Hindlimb muscle (tissue), 1 donor: Measurements from ENCODE around the gene CAPN9. TPM values are rescaled to one million over a fixed set of nuclear protein-coding genes. Genes with fewer than 3 reads are reported as not detected.
"Not testable (repeated sequence)": the region's sequence is repeated elsewhere in the genome, so short reads cannot be mapped to it uniquely, and the experiment has no call there.

Experiments
- DNase-seq: peaks from one replicate; pipeline ENCODE4 v3.0.0-alpha.2; 2013
- polyA plus RNA-seq: library from polyadenylated mRNA; unstranded; fragments of 120-200 nt; gene quantifications from one replicate; pipeline ENCODE4 v1.2.1, GENCODE V29; 2013; ENCODE audit not compliant: insufficient read length

CAPN9 gene
- polyA plus RNA-seq, 1 donor = 0.57 TPM

DNA sequence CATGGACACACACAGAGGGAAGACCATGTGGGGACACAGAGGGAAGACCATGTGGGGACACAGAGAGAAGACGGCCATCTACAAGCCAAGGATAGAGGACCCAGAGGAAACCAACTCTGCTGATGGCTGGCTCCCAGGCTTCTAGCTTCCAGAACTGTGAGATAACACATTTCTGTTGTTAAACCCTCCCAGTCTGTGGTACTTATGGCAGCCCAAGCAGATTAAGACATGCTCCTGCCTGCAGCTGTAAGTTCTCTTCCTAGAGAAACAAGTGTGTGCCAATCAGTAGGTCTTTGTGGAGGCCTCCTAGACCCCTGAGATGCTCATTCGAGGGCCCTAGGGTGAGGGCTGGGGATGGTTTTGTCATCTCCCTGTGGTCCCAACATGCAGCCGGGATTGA, 35.9 kb upstream of the CAPN9 start:
- no peak for DNase-seq

DNA sequence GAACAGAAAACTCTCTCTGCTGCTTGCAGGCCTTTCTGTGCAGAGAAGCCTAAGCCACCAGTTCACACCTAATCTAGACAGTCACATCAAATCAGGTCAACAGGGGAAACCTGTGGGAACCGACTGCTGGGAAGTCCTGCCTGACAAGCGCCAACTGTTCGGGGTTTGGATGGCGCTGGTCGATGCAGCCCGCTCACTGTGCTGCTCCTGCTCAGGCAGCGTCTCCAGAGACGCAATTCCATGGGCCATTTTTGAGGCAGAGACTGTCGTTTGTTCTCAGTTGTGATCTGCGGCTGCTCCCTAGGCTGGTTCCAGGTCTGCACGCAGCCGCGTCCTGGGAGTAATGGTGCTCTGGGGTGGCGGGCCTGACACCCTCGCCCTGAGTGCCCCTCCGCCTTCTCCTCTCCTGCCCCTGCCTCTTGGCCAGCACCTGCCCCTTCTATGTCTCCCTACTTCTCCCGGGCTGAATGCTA, 34.7 kb upstream of the CAPN9 start:
- no peak for DNase-seq

DNA sequence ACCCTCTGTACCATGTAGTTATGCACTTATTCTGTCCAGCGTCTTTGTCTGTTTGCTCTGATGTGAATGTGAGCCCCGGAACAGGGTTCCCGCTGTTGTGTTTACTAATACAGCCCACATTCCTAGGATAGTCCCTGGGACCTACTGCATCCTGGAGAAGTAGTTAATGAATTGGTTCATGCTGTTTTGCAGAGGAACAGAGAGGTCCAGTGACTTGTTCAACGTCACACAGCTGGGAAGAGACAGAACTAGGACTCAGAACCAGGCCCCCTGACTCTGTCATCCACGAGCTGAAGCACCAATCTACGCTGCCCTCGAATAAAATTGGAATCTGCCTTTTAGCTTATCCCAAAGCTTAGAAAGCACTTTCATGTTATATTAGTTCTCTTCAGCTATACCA, 34.0 kb upstream of the CAPN9 start:
- no peak for DNase-seq

DNA sequence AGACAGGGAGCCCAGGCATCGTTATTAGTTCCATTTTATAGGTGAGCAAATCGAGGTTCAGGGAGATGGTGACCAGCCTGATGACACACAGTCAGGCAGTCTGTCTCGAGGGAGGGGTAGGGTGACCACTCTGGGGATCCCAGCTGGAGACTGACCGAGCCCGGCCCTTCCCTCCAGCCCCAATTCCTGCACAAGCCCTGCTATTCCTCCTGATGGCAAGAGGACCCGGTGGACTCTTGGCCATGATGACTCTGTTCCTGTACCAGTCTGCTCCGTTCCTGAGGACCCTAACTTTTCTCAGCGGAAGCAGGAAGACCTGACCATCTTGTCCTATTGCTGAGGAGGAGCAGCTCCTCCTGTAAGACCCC, 33.7 kb upstream of the CAPN9 start:
- no peak for DNase-seq

DNA sequence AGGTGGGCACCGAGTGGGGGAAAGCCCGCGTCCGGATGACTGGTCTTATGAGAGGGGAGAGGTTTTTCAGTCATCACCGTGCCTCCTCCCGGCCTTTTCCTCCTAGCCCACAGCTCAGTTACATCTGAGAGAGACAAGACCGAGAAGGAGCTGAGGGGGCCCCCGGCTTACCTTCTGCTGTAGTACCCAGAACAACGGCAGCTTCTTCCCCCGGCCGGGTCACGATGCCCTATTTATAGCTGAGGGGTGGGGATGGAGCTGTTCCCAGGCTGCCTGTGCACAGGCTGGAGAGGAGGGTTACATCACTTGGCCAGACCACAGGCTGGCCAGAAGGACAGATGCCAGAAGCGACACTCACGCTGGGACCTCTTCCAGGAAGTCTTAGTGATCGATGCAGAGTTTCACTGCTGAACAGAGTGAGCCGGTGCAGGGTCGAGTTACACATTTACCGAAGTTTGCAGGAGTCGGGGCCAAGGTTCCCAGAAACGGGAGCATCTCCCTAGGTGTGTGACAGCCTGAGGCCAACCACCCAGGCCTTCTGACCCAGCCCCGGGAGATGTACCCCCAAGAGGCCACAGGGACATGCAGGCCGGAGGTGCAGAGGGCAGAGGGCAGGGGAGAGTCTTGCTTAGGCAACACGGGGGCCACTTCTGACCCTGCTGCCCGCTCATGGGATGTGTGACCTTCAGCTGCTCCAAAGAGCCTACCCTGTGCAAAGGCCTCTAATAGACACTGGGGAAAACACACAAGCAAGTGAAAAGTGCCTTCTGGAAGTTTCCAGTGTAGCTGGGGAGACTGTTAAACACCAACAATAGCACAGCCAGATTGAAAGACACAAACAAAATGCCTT, 33.0 kb upstream of the CAPN9 start, which contains the start of gene AGT:
TSS of gene AGT (minus strand) at position 208 of the 850 bp plus-strand sequence. CDS start 3,299 bp downstream, outside the sequence.
- DNase-seq = peak; percentile 77

DNA sequence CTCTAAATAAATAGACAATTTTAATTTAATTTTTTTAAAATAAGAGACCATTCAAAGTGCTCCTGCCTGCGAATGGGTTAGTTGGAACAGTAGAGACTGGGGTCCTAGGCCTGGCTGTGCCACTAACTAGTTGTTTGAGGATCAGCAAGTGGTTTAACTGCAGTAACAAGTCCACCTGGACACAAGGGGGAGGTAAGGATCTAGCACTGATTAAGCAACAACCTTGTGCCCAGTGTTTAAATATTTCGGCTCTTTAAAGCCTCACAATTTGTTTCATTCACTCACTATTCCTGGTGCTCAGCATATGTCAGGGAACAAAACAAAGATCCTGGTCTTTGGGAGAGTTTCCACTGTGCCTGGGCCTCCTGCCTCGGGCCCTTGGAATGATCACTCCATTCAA, 31.7 kb upstream of the CAPN9 start:
- no peak for DNase-seq

DNA sequence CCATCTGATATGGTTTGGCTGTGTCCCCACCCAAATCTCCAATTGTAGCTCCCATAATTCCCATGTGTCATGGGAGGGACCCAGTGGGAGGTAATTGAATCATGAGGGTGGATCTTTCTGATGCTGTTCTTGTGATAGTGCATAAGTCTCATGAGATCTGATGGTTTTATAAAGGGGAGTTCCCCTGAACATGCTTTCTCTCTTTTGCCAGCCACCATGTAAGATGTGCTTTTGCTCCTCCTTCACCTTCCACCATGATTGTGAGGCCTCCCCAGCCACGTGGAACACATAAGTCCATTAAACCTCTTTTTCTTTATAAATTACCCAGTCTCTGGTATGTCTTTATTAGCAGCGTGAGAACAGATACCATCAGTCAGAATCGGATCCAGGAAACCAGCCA, 30.7 kb upstream of the CAPN9 start:
- DNase-seq = not testable (repeated sequence)

DNA sequence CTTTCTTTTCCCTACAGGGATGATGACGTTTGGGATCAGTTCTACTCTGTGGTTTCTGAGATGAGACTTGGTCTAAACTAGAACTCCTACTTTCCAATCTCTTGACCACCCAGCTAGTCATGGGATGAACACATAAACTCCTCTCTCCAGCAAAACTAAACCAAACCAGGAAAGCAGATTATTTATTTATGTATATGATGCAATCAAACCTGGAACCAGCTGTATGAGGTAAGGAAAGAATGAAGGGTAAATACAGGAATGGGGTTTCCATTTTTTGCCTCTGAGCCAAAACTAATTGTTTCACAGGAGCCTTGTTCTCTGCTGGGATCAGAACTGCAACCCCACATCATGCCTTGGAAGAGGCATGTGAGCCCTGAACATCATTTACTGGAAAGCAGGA, 29.9 kb upstream of the CAPN9 start:
- no peak for DNase-seq

DNA sequence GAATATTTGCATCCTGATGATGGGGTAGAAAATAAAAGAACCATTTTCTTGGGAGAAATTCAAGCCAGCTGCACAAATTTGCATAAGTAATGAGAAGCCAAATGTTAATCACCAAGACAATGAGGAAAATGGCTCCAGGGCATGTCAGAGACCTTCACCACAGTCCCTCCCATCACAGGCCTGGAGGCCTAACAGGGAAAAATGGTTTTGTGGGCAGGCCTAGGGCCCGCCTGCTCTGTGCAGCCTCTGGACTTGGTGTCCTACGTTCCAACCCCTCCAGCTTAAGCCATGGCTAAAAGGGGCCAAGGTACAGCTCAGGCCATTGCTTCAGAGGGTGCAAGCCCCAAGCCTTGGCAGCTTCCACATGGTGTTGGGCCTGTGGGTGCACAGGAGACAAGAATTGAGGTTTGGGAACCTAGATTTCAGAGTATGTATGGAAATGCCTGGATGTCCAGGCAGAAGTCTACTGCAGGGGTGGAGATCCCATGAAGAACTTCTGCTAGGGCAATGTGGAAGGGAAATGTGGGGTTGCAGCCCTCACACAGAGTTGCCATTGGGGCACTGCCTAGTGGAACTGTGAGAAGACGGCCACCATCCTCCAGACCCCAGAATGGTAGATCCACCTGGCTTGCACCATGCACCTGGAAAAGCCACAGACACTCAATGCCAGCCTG, 25.2 kb upstream of the CAPN9 start:
- DNase-seq = not testable (repeated sequence)

DNA sequence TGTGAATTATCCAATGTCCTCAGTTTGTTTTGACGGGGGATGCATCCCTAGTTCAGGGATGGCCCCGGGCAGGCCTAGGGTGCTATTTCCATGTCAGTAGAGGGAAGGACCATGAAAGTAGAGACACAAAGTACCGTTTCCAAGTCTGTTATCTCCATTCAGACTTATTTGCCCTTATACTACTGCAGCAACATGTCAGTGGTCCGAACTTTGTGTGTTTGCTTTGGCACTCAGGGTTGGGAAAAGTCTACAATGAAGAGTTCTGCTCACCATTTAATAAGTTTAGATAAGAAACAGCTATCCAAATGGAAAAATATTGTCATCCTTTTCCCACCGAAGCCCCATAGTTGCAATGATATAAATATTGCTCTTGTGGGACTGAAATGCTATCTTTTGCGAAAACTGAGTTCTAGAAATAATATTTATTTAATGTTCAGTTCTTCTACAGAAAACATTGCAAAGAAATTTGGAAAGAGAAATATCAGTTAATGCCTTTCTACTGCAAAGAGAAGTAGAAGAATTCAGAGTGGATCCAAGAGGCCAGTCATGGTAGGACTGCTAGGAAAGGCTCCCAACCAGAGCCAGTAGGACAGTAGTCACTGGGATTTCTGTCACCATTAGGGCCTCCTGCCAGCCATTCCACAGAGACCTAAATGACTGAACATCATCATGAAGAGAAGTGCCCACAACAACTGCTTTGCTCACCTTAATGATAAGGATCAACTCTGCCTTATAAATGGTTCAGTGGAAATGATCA, 21.8 kb upstream of the CAPN9 start:
- DNase-seq = no peak

DNA sequence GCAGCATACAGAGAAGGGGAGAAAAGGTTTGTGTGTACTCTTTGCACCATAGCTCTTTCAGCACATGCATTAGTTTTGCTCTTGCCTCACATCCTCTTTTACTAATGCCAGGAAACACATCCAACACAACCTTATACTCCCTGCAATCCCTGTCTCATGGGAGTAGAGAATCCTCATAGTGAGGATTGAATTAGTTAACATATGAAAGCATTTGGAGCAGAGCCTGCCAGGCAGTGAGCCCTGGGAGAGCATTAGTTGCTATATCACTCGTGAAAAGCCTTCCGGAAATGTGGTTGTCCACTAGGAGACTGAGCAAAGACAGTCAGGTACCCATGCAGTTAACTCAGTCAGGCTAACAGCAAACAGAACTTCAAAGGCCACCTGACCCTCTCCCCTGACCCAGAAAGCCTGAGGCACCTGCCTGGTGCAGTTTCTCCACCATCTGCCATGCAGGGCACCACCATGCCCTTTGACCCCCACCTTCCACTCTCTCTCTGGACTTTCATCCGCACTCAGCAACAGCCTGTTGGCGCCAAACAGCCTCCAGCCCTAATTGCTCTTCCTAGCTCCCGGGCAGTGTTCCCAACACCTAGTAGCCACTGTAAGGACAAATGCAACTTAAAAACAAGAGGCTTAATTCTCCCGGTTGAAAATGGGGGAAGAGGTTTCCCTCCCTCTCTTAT, 18.3 kb upstream of the CAPN9 start:
- DNase-seq = no peak

DNA sequence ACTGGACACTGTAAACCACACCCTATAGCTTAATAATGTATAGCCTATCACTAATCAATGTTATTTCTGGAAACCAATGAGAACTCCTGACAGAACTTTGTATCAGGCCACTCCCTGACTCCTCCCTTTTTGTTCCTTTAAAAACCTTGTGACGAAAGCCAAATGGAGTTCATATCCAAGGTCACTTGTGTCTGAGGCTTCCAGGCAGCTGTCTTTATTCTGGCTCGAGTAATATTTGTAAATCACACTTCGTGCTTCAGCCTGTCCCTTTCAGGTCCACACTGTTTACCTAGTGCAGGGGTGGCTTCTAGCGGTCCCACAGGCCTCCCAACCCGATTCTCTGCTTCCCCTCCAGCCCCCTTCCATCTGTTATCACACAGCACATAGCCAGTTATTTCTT, 16.2 kb upstream of the CAPN9 start:
- no peak for DNase-seq

DNA sequence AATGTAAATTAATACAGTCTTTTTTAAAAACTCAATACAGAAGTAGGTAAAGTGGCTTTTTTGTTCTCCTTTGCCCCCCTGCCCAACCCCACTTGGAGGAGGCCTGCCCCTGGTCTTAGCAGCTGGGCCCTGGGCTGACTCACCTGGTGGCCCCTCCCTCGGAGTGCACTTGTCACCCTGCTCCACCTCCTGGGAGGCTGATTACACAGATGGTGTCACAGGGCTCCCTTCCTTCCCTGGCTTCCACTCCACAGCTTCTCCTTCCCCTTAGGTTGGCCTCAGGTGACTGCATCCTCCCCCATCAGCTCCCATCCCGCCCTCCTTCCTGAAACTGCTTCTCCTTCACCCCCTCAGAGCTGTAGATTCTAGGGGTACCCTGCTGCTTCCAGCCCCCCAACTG, 11.7 kb upstream of the CAPN9 start:
- no peak for DNase-seq

DNA sequence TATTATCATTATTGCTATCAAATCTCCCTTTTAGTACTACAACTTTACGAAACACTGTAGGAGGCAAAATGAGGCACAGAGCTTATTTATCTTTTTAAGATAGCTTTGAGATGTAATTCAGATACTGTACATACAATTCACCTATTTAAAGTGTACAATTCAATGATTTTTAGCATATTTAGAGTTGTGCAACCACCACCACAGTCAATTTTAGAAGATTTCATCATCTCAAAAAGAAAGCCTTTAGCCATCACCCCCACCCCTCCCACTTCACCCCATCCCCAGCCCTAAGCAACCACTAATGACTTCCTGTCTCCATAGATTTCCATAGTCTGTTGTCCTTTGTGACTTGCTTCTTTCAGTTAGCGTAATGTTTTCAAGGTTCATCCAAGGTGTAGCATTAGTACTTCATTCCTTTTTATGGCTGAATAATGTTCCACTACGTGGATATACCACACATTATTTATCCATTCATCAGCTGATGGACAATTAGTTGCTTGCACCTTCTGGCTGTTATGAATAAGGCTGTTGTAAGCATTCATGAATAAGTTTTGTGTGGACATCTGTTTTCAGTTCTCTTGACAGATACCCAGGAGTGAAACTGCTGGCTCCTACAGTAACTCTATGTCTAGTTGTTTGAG, 9.4 kb upstream of the CAPN9 start:
- DNase-seq = no peak

DNA sequence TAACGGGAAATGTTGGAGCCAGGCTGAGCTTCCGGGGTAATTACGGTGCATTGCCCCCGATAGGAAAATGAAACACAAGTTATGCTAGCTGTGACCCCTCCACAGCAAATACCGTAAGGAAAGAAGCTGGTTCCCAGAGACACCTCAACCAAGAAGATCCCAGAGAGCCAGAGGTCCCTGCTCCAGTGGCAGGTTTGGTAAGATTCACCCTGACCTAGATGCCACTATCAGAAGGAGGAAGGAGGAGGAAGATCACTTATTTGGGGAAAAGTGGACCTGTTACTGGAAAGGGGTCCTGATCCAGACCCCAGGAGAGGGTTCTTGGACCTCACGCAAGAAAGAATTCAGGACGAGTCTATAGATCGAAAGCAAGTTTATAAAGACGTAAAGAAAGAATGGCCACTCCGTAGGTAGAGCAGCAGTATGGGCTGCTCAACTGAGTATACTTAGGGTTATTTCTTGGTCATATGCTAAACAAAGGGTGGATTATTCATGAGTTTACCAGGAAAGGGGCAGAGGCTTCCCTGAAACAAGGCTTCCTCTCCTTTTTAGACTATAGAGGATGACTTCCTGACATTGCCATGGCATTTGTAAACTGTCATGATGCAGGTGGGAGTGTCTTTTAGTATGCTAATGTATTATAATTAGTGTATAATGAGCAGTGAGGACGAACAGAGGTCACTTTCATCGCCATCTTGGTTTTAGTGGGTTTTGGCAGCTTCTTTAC, 7.5 kb upstream of the CAPN9 start:
- no peak for DNase-seq

DNA sequence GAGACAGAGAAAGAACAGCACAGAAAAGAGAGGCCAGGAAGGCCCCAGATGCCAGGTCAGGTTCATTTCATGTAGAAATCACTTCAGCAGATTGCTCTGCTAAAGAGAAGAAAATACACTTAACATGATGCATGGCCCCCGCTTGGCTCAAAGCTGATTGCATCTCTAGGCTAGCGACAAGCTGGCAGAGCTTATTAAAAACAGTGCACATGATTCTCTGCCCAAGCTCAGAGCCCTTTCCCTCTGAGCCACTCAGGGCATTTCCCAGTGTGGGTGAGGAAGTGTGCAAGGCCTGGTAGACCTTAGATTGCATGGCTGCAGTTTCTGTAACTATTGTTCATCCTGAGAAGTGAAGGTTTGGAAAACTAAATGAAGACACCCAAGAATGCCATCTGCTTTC, 3.3 kb upstream of the CAPN9 start:
- no peak for DNase-seq

DNA sequence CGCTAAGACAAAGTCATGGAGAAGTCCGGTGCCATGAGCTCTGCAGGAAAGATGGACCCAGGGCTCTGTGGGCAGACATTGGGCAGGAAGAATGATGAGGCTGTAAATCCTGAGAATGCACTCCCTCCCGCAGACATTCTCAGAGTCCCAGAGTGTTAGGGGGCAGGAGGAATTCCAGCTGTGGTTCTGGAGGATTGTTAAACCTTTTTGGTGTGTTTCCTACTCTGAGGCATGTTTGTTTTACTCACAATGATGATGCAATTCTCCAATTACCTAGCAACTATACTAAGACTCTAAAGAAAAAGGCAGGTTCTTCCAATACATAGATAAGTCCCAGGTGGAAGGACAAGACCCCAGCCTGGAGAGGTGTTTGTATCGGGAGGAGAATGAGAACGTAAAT, 2.8 kb upstream of the CAPN9 start:
- DNase-seq = no peak

DNA sequence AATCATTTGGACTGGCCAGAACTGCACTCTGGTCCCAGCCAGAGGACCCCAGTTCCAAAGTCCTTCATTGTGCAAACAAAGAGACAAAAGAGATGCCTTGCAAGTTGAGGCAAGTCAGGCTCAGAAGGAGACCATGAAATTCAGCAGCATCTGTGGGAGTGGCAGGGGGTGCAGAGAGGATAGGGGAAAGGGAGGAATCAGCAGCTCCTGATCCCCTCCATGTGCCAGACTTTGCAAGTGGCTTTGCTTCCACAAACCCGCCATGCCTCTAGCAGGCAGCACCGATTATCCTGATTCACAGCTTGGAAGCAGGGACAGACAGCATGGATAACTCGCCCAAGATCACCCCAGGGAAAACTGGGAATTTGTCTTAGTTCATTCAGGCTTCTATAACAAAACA, 2.1 kb upstream of the CAPN9 start:
- no peak for DNase-seq

DNA sequence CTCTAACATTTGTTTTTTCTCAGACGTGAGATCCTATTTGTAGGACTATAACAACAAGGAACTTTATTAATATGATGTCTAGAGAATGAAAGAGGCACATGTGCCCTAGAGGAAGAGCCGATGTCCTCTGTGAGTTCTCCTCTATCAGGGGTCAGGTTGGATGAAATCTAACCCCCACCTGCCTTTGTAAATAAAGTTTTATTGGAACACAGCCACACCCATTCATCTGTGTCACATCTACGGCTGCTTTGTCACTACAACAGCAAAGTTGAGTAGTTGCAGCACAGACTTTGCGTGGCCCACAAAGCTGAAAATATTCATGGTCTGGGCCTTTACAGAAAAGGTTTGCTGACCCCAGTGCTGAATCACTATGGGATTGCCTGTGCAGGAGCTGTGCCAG, 571 bp upstream of the CAPN9 start:
- DNase-seq = no peak

DNA sequence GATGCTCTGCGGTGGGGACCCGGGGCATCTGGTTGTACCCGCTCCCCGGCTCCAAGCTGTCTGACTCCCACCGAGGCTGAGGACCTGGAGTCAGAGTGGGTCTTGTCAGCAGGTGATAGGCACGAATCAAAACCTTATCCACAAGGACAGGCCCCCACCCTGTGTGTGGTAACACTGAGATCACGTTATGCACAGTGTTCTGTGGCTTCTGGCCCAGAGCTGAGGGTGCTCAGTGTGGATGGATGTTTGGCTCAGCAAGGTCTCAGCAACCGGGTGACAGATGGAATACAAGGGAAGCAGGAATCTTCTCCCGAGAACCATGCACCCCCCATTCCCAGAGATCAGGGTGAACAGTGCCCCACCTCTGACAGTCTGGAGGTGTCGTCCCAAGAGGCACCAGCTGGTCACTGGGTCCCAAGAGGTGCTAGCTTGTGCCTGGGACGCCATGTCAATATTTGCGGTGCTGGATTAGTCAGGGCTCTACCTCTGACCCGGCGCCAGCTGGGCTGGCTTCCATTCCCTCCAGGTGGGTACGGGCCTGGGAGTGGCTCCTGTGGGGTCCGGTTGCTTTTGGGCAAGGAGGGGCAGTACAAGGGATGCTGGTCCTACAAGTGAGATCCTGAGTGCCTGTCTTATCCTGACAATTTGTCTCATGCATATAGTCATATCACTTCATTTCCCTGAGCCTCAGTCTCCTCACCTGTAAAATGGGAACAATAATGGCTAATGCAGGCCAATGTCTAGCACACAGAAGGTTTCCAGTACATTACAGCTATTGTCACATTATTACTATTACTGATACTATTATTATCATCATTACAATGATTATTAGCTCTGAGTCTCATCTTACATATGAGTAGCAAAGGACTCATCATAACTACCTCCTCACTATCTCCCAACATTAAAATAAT, 957 bp downstream of the CAPN9 start:
- DNase-seq = no peak
